Activated T-cell treated with anti-CD3 and anti-CD28 coated beads, Interleukin-2, amount 50 U/mL, for 72 hours (primary cell): Measurements from ENCODE around the gene FHOD3. TPM values are rescaled to one million over a fixed set of nuclear protein-coding genes. Genes with fewer than 3 reads are reported as not detected.

Experiments used
- ATAC-seq, 2 donors: fragments of 150-1000 bp; cut with Tn5 transposase; replicated peaks in 1 of 2; 2 replicates each; pipeline ENCODE4 v1.10.0; 2021; ENCODE audit warnings: moderate library complexity in 2 of 2, mild to moderate bottlenecking in 1 of 2
- DNase-seq, 2 donors: peaks; one replicate each; pipeline ENCODE4 v3.0.0; 2021 to 2022; ENCODE audit warnings: mixed read lengths in 1 of 2
- H3K27ac Mint-ChIP-seq: one replicate; pipeline ENCODE4 v1.8.0; 2022; ENCODE audit warnings: mild to moderate bottlenecking, moderate library complexity, mixed read lengths
- H3K27me3 Mint-ChIP-seq: one replicate; pipeline ENCODE4 v1.8.0; 2022; ENCODE audit warnings: low read depth, mixed read lengths
- H3K36me3 Mint-ChIP-seq, 2 donors: one replicate each; pipeline ENCODE4 v1.8.0; 2022; ENCODE audit warnings: mixed read lengths in 2 of 2, mild to moderate bottlenecking in 1 of 2; ENCODE audit not compliant: insufficient read depth in 2 of 2
- H3K4me1 Mint-ChIP-seq: one replicate; pipeline ENCODE4 v1.8.0; 2022; ENCODE audit warnings: low read depth, mixed read lengths
- H3K4me3 Mint-ChIP-seq, 2 donors: one replicate each; pipeline ENCODE4 v1.8.0; 2022; ENCODE audit warnings: mild to moderate bottlenecking in 2 of 2, mixed read lengths in 2 of 2, moderate library complexity in 2 of 2
- H3K9me3 Mint-ChIP-seq, 2 donors: one replicate each; pipeline ENCODE4 v1.8.0; 2022; ENCODE audit warnings: mixed read lengths in 2 of 2
- total RNA-seq, 2 donors: library from RNA; stranded (reverse); gene quantifications; one replicate each; pipeline ENCODE4 v1.2.3, GENCODE V29; 2022

The FHOD3 gene
- total RNA-seq, 2 donors from 2014 or later = 0.28 TPM; not detected in 1

DNA sequence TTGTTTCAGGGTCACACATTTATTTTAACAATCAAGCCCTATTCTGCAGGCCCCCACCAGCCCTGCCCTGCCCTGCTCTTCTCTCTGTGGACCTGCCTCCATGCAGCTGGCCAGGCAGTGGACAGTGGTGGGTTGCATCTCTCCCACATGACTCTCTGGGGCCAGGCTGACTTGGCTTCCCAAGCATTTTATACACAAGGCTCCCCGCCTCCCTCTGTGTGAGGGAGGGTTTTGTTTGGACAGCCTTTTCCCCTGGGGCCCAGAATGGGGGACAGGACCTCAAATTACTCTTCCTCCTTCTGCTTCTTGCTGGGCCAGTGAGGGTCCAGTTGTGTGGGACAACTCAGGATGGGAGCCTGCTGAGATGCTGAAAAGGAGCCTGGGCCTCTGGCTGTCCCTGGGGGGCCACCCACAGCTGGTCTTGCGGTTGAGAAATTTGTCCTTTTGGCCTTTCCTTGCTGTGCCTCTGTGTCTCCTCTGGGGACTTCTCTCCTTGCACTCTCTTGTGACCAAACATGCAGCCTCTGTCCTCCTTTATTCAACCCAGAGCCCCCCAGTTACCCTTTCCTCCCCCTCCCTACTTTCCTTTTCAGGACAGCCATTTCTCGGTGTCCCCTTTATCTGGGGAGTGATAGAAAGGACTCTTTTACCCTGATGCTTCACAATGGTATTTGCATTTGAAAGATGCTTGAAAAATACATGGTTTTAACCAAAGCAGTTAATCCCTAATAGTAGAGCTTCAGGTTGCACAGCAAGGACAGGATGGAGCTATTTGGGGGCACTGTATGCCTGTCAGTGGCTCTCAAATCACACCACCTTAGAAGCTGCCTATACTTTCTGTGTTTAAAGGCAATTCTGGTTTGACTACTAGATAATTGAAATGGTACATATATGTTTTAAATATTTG, 151.1 kb downstream of the FHOD3 start:
- DNase-seq = no peak
- Mint-ChIP-seq H3K4me3 (no peak overlapping the region), H3K9me3 (no peaks in the 10 kb centered on the region), H3K36me3 (no peaks in the 10 kb centered on the region), H3K27ac (no peak overlapping the region), H3K27me3 (peaks cover 20% of the 10 kb centered on the region), H3K4me1 (no peaks in the 10 kb centered on the region)
- no peak for ATAC-seq

DNA sequence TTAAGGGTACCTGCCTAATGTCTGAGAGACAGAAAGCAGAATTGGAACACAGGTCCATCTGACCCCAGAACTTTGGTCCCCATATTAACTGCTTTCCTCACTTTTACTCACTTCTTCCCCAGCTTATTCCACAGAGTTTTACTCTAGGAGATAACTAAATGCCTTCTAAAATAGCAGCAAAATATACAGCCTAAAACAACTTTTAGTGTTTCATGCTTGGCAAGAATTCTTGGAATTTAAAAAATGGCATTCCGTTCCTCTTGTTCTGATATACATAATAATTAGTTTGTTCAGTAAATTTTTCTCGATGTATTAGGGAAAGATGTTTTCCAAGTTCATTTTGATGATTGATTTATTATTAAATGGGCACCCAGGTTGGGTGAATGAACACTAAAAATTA, 151.9 kb downstream of the FHOD3 start:
- H3K9me3 Mint-ChIP-seq = no peaks in the 10 kb centered on the region
- H3K27ac Mint-ChIP-seq = no peak overlapping the region
- ATAC-seq (no peak), DNase-seq (no peak)
- H3K27me3 Mint-ChIP-seq = peaks cover 16% of the 10 kb centered on the region
- H3K4me3 Mint-ChIP-seq = no peak overlapping the region
- no peaks in the 10 kb centered on the region for H3K36me3 Mint-ChIP-seq
- no peaks in the 10 kb centered on the region for H3K4me1 Mint-ChIP-seq

DNA sequence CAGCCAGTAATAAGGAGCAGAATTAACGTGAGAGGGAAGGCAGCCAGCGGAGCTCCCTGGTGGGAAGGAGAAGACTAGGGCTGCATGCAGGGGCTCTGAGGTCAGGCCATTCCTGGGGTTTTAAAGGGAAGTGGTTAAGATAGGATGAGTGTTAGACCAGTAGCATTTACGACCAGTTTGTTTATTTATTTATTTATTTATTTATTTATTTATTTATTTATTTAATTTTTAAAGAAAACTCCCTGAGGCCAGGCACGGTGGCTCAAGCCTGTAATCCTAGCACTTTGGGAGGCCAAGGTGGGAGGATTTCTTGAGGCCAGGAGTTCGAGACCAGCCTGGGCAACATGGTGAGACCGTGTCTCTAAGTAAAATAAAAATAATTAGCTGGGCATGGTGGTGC, 152.8 kb downstream of the FHOD3 start:
- H3K36me3 Mint-ChIP-seq = no peaks in the 10 kb centered on the region
- H3K27me3 Mint-ChIP-seq = peaks cover 14% of the 10 kb centered on the region
- no peak overlapping the region for H3K27ac Mint-ChIP-seq
- no peaks in the 10 kb centered on the region for H3K9me3 Mint-ChIP-seq
- DNase-seq = no peak
- H3K4me1 Mint-ChIP-seq = no peaks in the 10 kb centered on the region
- no peak for ATAC-seq
- H3K4me3 Mint-ChIP-seq = no peak overlapping the region

DNA sequence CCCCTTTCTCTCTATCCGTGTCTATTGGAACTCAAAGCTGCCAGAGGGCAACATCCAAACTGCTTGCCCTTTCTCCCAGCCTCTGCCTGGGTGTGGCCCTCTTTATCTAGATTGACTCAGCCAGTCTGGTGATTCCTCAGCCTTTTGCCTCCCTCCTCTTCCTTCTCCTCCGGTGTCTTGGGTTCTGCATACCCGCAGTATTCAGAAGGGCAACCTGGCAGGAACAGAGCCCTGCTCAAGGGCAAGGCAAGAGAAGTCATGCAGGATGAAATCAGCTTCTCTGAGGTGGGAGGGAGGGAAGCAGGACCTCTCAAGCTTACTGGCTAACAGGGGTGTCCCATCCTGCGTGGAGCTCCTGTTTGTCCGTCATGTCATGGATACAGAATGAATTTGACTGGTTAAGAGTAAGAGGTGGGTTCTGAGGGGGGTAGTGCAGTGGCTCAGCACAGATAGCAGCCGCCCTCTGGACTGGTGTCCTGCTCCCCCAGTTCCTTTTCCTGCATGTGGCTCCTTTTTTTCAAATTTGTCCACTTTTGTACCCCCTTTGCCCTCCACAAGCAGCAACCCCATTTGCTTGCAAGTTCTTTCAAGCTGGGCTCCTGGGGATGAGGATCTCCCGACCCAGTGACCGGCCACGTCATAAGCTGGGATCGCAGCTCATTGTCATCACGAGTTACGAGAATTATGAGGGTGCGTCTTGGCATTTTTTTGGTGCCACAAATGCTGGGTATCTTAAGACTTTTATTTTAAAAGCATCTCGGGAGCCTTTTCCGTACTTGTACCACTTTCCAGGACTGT, 154.1 kb downstream of the FHOD3 start:
- no peaks in the 10 kb centered on the region for H3K4me1 Mint-ChIP-seq
- H3K4me3 Mint-ChIP-seq = no peak overlapping the region
- no peaks in the 10 kb centered on the region for H3K36me3 Mint-ChIP-seq
- H3K27ac Mint-ChIP-seq = no peak overlapping the region
- peaks cover 14% of the 10 kb centered on the region for H3K27me3 Mint-ChIP-seq
- DNase-seq (no peak), ATAC-seq (no peak)
- H3K9me3 Mint-ChIP-seq = no peaks in the 10 kb centered on the region

DNA sequence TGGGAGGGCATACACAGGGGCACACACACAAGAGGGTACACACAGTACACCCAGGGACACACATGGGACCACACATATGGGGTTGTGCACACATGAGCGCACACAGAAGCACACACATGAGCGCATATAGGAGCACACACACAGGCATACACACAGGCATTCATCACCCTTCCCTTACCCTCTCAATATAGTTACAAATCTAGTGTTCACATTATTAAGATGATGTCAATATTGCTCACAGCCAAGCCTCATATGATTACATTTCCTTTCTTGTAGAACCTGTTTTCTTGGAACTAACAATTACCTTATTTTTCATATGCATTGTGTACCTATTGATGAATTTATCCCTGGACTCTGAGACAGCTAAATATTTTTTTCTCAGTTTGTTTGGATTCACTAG, 156.7 kb downstream of the FHOD3 start:
- H3K4me1 Mint-ChIP-seq = no peaks in the 10 kb centered on the region
- no peaks in the 10 kb centered on the region for H3K36me3 Mint-ChIP-seq
- DNase-seq (no peak), ATAC-seq (no peak)
- H3K27me3 Mint-ChIP-seq = peaks cover 14% of the 10 kb centered on the region
- H3K9me3 Mint-ChIP-seq = no peaks in the 10 kb centered on the region
- no peak overlapping the region for H3K4me3 Mint-ChIP-seq
- H3K27ac Mint-ChIP-seq = no peak overlapping the region

DNA sequence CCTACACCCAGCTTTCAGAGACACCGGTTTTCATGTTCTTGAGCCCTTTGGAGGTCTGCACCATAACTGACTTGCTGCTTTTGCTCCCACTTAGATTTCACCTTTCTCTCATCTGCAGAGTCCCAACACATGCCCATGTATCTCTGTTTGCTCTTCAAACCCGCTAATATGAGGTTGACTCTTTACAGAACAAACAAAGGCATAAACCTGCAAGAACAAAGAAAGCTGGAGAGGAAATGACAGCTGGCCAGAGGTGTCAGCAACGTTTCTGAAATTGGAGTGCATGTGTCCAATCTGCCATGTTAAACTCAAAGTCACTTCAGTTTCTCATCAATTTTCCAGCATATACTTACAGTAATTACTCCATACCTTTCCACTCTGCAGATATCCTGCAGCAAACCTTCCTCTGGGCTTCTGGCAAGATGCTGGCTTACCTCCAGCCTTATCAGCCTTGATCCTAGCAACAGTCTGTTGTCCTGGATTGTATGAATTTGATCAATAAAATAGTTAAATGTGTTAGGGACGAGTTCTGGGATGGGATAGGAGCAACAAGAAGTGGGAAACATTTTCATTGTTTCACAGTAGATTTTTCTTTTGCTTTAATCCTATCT, 157.4 kb downstream of the FHOD3 start:
- no peak for ATAC-seq
- H3K4me1 Mint-ChIP-seq = no peaks in the 10 kb centered on the region
- H3K27me3 Mint-ChIP-seq = peaks cover 14% of the 10 kb centered on the region
- no peak overlapping the region for H3K27ac Mint-ChIP-seq
- no peak overlapping the region for H3K4me3 Mint-ChIP-seq
- no peaks in the 10 kb centered on the region for H3K9me3 Mint-ChIP-seq
- no peak for DNase-seq
- no peaks in the 10 kb centered on the region for H3K36me3 Mint-ChIP-seq

DNA sequence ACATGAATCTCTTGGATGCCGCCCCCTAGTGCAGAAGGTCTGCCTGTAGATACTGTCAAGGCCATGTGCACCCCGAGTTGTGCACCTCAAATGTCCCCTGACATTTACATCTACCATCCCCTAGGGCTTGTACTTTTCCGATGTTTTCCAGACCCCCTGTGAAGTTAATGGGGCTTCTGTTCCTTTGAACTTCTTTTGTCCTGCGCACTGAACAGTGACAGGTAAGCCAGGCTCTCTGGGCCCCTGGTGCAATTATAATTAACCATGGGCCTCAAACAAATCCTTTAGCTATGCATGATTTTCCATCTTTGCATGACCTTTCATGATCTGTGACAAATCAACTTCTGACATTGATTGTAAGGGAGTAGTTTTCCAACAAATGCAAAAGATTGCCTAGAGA, 158.4 kb downstream of the FHOD3 start:
- no peaks in the 10 kb centered on the region for H3K9me3 Mint-ChIP-seq
- no peak for DNase-seq
- H3K4me3 Mint-ChIP-seq = no peak overlapping the region
- H3K27me3 Mint-ChIP-seq = peaks cover 14% of the 10 kb centered on the region
- no peaks in the 10 kb centered on the region for H3K36me3 Mint-ChIP-seq
- H3K4me1 Mint-ChIP-seq = no peaks in the 10 kb centered on the region
- no peak for ATAC-seq
- H3K27ac Mint-ChIP-seq = no peak overlapping the region

DNA sequence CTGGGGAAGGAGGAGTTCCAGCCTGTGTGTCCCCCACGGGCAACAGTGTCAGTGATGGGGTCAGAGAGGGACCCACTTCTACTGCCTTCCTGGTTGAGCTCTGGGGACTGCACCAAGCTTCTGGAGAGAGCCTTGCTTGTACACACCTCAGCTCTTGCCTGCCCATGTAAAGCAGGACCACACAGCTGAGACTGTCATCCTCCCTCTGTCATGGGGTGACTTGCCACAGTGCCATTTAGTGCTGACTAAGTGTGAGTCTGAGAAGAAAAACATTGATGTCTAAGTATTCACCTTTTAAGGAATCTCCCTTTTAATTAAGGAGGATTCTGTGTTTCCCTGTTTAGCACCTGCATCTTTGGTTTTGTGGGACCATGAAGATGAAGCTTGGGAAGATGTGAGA, 159.1 kb downstream of the FHOD3 start:
- DNase-seq = no peak
- H3K4me1 Mint-ChIP-seq = no peaks in the 10 kb centered on the region
- H3K27me3 Mint-ChIP-seq = peaks cover 9% of the 10 kb centered on the region
- no peak overlapping the region for H3K27ac Mint-ChIP-seq
- no peaks in the 10 kb centered on the region for H3K9me3 Mint-ChIP-seq
- H3K36me3 Mint-ChIP-seq = no peaks in the 10 kb centered on the region
- no peak overlapping the region for H3K4me3 Mint-ChIP-seq
- no peak for ATAC-seq

DNA sequence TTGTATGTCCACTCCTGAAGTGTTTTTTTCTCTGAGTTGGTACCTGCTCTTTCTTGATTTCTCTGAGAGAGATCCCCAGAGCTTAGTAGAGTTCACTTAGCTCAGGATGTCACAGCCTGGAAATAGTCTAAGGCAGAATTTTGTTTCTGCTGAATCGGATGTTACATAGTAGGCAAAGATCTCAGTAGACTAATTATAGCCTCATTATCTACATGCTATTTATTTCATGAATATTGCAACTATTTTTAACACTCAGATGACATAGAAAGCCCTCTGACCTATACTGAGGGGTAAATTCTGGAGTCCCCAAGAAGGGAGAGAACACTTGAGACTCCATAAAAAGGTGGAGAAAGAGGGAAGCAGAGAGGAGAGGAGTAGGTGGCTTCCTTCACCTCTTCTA, 160.2 kb downstream of the FHOD3 start:
- no peaks in the 10 kb centered on the region for H3K36me3 Mint-ChIP-seq
- no peaks in the 10 kb centered on the region for H3K4me1 Mint-ChIP-seq
- H3K4me3 Mint-ChIP-seq = no peak overlapping the region
- no peak overlapping the region for H3K27ac Mint-ChIP-seq
- ATAC-seq (no peak), DNase-seq (no peak)
- no peaks in the 10 kb centered on the region for H3K9me3 Mint-ChIP-seq
- H3K27me3 Mint-ChIP-seq = peaks cover under 1% of the 10 kb centered on the region

DNA sequence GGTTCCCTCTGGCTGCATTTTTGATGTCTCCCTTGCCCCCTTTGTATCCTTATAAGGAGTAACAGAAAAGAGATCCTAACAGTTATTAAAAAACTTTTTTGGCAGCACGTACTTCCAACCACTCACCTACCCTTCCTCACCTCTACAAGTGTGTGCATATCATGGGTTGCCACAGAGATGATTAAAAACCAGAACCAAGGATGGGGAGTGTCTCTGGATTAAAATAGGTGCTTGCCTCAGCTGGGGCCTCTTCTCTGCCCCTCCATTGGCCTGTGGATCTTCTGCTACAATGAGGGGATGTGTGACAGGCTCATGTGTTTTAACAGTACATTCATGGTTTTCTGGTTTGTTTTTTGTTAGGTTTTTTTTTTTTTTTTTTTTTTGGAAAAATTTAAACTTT, 160.8 kb downstream of the FHOD3 start:
- H3K4me3 Mint-ChIP-seq = no peak overlapping the region
- no peak for DNase-seq
- ATAC-seq = no peak
- no peaks in the 10 kb centered on the region for H3K36me3 Mint-ChIP-seq
- no peak overlapping the region for H3K27ac Mint-ChIP-seq
- no peaks in the 10 kb centered on the region for H3K4me1 Mint-ChIP-seq
- no peaks in the 10 kb centered on the region for H3K27me3 Mint-ChIP-seq
- no peaks in the 10 kb centered on the region for H3K9me3 Mint-ChIP-seq

DNA sequence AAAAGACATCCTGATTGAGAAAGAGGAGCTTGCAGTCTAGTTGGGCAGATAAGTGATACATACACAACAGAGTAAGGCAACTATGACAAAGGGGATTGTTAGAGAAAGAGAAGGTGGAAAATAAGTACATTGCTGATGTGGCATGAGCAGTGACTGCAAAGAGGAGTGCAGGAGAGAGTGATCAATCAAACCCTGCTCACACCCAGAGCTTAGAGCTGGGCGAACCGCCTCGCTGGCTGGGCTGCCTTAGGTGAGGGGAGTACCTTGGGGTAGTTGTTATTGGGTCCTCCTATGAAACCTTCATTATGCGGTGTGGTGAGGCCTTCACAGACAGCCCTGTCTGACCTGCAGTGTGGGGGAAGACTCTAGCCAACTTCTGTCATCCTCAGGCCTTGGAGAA, 161.7 kb downstream of the FHOD3 start:
- Mint-ChIP-seq H3K27ac (no peak overlapping the region), H3K4me3 (no peak overlapping the region), H3K36me3 (no peaks in the 10 kb centered on the region), H3K4me1 (no peaks in the 10 kb centered on the region), H3K9me3 (no peaks in the 10 kb centered on the region), H3K27me3 (no peaks in the 10 kb centered on the region)
- DNase-seq (no peak), ATAC-seq (no peak)

DNA sequence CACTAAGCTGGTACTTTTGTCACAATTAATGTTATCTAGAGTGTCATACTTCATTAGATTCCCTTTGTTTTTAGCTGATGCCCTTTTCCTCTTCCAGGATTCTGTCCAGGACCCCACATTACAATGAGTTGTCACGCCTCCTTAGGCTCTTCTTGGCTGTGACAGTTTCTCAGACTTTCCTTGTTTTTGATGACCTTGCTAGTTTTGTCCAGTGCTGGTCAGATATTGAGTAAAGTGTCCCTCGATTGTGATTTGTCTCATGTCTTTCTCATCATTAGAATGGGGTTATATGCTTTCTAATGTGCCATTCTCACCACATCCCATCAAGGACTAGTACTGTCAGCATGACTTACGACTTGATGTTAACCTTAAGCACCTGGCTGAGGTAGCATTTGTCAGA, 162.3 kb downstream of the FHOD3 start:
- Mint-ChIP-seq H3K9me3 (no peaks in the 10 kb centered on the region), H3K36me3 (no peaks in the 10 kb centered on the region), H3K4me3 (no peak overlapping the region), H3K4me1 (no peaks in the 10 kb centered on the region), H3K27ac (no peak overlapping the region), H3K27me3 (no peaks in the 10 kb centered on the region)
- DNase-seq (no peak), ATAC-seq (no peak)

DNA sequence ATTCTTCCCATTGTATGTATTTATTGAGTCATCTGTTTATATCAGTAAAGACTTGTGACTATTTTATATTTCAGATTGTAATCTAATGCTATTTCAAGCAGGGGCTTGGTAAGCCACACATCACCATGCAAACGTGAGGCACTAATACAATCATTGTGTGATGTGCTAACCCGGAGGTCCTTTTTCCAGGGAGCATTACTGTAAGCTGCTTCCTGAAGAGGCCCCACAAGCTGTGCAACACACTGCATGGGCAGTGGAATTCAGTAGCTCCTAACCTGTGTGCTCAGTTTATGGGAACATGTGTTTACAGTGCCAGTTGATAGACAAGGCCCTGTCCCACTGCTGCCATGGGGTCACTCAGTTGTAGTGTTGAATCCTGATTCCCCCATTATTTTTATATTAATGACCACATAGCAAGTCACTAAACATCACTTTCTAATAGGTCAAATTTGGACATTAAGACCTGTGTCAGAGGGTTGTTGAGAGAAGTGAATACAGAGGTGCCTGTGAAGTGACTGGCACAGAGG, 162.9 kb downstream of the FHOD3 start:
- DNase-seq (no peak), ATAC-seq (no peak)
- Mint-ChIP-seq H3K36me3 (no peaks in the 10 kb centered on the region), H3K4me1 (no peaks in the 10 kb centered on the region), H3K9me3 (no peaks in the 10 kb centered on the region), H3K4me3 (no peak overlapping the region), H3K27ac (no peak overlapping the region), H3K27me3 (no peaks in the 10 kb centered on the region)
